Rectal smooth muscle tissue (tissue), 1 donor: Measurements from ENCODE around the gene RASGRP3.

Source experiments
- H3K27ac ChIP-seq: one replicate; pipeline ENCODE4 v1.7.0; 2013; ENCODE audit warnings: low read depth, low read length, inconsistent platforms
- H3K27me3 ChIP-seq: one replicate; pipeline ENCODE4 v1.7.0; 2013; ENCODE audit warnings: low read length; ENCODE audit not compliant: control insufficient read depth, insufficient read depth
- H3K36me3 ChIP-seq: one replicate; pipeline ENCODE4 v1.7.0; 2013; ENCODE audit warnings: low read length; ENCODE audit not compliant: control insufficient read depth, insufficient read depth
- H3K4me1 ChIP-seq: one replicate; pipeline ENCODE4 v1.7.0; 2013; ENCODE audit warnings: low read length; ENCODE audit not compliant: control insufficient read depth, insufficient read depth
- H3K4me3 ChIP-seq: one replicate; pipeline ENCODE4 v1.7.0; 2013; ENCODE audit warnings: low read length
- H3K9ac ChIP-seq: one replicate; pipeline ENCODE4 v1.7.0; 2013; ENCODE audit warnings: low read length

The RASGRP3 gene

DNA sequence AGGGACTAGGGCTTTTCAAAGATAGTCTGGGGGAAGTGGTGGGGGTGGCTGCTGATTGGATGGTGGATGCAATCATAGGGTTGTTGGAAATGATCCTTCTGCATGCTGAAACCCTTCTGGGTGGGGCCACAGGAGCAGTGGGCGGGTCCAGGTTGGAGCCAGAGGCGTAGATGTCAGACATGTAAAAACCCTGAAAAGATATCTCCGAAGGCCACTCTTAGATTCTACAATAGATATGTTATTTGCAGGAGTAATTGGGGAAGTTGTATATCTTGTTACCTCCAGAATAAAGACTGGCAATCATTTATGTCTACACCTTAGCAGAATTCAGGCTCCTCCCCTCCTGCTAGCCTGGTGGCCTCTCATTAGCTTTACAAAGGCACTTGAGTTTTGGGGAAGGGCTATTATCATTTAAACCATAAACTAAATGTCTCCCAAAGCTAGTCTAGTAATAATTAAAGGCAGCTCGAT lies 130.8 kb downstream of the RASGRP3 start:
- Histone ChIP-seq H3K4me3 (no peak overlapping the region), H3K9ac (no peak overlapping the region), H3K27ac (no peak overlapping the region), H3K27me3 (no peaks in the 10 kb centered on the region), H3K4me1 (peaks cover 3% of the 10 kb centered on the region), H3K36me3 (no peaks in the 10 kb centered on the region)

- Histone ChIP-seq H3K27ac (no peak overlapping the region), H3K4me1 (peaks cover 3% of the 10 kb centered on the region), H3K36me3 (no peaks in the 10 kb centered on the region), H3K4me3 (no peak overlapping the region), H3K9ac (no peak overlapping the region), H3K27me3 (no peaks in the 10 kb centered on the region)
Observed at GRCh38 chr2:33607905-33608304, 131.5 kb downstream of the RASGRP3 start.

DNA sequence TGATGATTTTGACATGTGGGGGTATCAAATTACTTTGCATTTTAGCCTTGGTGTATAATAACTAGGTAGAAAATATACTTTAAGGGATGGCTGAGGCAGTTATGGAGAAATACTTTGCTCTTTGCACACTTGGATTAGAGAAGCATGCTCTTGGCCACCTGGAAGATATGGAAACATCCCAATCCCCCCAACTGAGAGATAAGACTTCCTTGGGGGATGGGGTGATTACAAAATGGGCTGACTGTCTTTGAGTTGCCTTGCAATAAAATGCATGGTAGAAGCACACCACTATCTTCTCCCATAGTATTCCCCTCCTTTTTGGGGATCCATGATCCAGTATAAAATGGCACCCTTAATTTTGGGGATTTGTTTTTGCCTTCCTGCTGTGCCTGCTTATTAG lies 137.7 kb downstream of the RASGRP3 start:
- H3K27me3 ChIP-seq = no peaks in the 10 kb centered on the region
- no peak overlapping the region for H3K4me3 ChIP-seq
- no peaks in the 10 kb centered on the region for H3K4me1 ChIP-seq
- H3K36me3 ChIP-seq = no peaks in the 10 kb centered on the region
- H3K27ac ChIP-seq = no peak overlapping the region
- H3K9ac ChIP-seq = no peak overlapping the region
